Cardiac muscle cell (in vitro differentiated cells and primary cell): ENCODE results near the gene AKAP1. TPM values are rescaled to one million over a fixed set of nuclear protein-coding genes. Genes with fewer than 3 reads are reported as not detected.

ENCODE experiments used
- DNase-seq, 2 donors: peaks; one replicate each; pipeline versions ENCODE4 v3.0.0 to v3.0.0-alpha.2; 2010 to 2017; ENCODE audit warnings: low read depth in 1 of 2, low spot score in 1 of 2
- H3K27ac ChIP-seq: fragments of 200-600 bp; sonication (generic); 2 replicates; pipeline ENCODE4 v1.5.1; 2016
- H3K27me3 ChIP-seq: fragments of 200-600 bp; sonication (generic); 2 replicates; pipeline ENCODE4 v1.6.0; 2016; ENCODE audit warnings: control low read depth
- H3K36me3 ChIP-seq: fragments of 200-600 bp; sonication (generic); 2 replicates; pipeline ENCODE4 v1.5.1; 2016; ENCODE audit warnings: control low read depth
- H3K4me1 ChIP-seq: fragments of 200-600 bp; sonication (generic); 2 replicates; pipeline ENCODE4 v1.8.1; 2017; ENCODE audit warnings: low read depth, mild to moderate bottlenecking, mixed run types
- H3K4me3 ChIP-seq: fragments of 200-600 bp; sonication (generic); 2 replicates; pipeline ENCODE4 v1.5.1; 2016; ENCODE audit warnings: mild to moderate bottlenecking
- H3K9me3 ChIP-seq: fragments of 200-600 bp; sonication (generic); 2 replicates; pipeline ENCODE4 v1.5.1; 2017; ENCODE audit warnings: low read depth, mild to moderate bottlenecking, control low read depth
- polyA plus RNA-seq: library from polyadenylated mRNA; unstranded; fragments of >200 nt; fragmentation: Nextera tagmentation; extraction: Ambion mirVana; gene quantifications from 2 replicates; pipeline ENCODE4 v1.2.1, GENCODE V29; 2016
- total RNA-seq: library from RNA; depleted of rRNA; stranded (reverse); fragments of >200 nt; gene quantifications from 2 replicates; pipeline ENCODE4 v1.2.3, GENCODE V29; 2016
- TF ChIP-seq, protein P1 (sequence below): IDR thresholded peaks from 2 replicates; pipeline ENCODE4 v1.5.1; 2012; ENCODE audit warnings: low read depth, mild to moderate bottlenecking, low read length

Gene AKAP1
- total and polyA plus RNA-seq, 2 experiments from 2014 or later, result 35.3 to 81.4 TPM

DNA sequence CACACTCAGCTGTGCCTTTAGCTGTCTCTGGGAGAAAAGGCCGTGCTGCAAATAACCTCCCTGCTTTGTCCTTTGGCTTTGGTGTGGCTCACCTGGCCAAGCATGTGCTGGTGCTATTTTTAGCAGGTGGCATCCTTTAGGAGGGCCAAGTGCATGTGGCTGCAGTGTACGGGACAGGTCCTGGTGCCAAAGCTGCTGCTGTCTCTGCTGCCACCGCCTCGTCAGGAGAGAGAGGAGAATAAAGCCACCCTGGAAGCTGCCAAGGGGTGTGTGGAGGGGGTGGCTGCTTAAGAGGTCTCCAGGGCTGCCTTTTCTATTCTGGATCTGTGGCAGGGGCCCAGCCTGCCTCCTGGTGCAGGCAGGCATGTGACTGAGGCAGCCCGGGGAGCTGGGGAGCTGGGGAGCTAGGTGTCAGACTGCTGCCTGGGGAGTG is 6.2 kb downstream of the AKAP1 start:
- peak overlapping the region; percentile 61 for H3K27ac ChIP-seq
- H3K9me3 ChIP-seq, result no peaks in the 10 kb centered on the region
- H3K4me1 ChIP-seq, result peaks cover 40% of the 10 kb centered on the region
- no peaks in the 10 kb centered on the region for H3K36me3 ChIP-seq
- DNase-seq, result peak in 1 of 2 donors; percentile 25
- no peak overlapping the region for H3K4me3 ChIP-seq
- TF ChIP-seq, protein P1, sequence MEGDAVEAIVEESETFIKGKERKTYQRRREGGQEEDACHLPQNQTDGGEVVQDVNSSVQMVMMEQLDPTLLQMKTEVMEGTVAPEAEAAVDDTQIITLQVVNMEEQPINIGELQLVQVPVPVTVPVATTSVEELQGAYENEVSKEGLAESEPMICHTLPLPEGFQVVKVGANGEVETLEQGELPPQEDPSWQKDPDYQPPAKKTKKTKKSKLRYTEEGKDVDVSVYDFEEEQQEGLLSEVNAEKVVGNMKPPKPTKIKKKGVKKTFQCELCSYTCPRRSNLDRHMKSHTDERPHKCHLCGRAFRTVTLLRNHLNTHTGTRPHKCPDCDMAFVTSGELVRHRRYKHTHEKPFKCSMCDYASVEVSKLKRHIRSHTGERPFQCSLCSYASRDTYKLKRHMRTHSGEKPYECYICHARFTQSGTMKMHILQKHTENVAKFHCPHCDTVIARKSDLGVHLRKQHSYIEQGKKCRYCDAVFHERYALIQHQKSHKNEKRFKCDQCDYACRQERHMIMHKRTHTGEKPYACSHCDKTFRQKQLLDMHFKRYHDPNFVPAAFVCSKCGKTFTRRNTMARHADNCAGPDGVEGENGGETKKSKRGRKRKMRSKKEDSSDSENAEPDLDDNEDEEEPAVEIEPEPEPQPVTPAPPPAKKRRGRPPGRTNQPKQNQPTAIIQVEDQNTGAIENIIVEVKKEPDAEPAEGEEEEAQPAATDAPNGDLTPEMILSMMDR, result no peak
- H3K27me3 ChIP-seq, result no peaks in the 10 kb centered on the region

DNA sequence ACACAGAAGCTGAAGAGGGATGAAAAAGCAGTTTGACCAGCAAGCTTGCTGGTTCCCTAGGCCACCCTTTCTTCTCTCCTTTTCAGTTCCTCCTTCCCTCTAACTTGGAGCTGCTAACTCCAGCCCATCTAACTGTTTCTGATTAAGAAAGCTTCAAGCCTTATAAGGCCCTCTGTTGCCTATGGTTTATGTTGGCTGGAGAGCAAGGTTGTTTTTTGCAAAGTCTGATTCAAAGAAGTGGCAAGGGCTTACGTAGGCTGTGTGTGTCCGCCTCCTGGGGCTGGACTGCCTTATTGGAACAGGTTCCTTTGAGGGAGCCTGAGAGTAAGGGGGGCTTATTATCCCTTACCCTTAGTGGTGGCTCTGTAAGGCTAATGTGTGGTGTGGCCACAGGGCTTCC is 7.1 kb downstream of the AKAP1 start:
- Histone ChIP-seq H3K27me3 (no peaks in the 10 kb centered on the region), H3K9me3 (no peaks in the 10 kb centered on the region), H3K36me3 (no peaks in the 10 kb centered on the region), H3K4me1 (peaks cover 38% of the 10 kb centered on the region), H3K4me3 (no peak overlapping the region), H3K27ac (no peak overlapping the region)
- TF ChIP-seq, protein P1, result no peak
- DNase-seq, result peak in 1 of 2 donors; percentile 58

DNA sequence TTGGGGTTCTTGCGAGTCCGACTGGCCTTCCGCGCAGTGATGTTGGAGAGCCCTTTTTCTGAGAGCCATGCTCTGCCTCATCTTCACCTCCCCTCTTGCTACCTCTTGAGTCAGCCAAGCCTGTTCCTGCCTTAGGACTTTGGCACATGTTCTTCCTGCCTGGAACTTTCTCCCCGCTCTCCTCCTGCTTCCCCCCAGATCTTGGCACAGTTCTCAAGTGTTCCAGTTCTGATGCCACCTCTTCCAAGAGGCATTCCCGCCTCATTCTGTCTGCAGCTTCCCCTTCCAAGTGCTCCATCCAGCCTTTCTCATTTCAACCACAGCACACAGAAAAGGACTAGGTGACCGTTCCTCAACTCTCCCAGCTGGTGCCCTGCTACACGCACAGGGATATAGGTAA is 7.7 kb downstream of the AKAP1 start:
- Histone ChIP-seq H3K4me1 (peaks cover 41% of the 10 kb centered on the region), H3K27me3 (no peaks in the 10 kb centered on the region), H3K9me3 (no peaks in the 10 kb centered on the region), H3K36me3 (no peaks in the 10 kb centered on the region), H3K27ac (no peak overlapping the region), H3K4me3 (no peak overlapping the region)
- DNase-seq, result peak in 1 of 2 donors; percentile 16
- TF ChIP-seq, protein P1, result no peak

DNA sequence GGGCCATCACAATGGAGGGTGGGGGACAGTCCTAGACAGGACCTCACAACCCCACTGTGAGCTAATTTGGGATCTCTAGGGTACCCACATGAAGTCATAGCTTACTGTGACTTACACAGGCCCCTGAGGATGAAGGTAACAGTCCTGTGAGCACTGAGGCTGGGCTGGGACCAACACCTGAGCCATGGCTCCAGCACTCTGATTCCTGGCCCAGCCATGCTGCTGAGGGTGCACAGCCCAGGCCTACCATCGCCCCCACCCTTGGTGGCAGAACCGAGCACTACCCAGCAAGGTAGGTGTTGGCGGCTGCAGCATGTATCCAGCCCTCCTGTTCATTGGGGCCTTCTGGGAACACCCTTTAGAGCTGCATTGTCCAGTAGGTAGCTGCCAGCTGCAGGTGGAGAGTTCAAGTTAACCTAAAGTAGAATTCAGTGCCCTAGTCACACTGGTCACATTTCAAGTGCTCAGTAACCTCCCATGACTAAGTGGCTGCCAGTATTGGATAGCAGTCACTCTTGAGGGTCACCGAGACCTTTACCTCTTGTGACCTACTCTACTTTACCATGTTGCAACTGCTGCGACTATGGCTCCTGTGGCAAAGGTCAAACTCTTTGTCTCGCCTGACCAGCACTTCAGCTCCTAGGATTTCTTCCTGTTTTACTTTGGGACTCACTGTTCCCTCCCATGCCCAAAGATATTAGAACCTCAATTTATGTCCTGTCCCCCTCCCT is 11.6 kb downstream of the AKAP1 start:
- no peak for DNase-seq
- Histone ChIP-seq H3K27me3 (no peaks in the 10 kb centered on the region), H3K4me1 (peaks cover 35% of the 10 kb centered on the region), H3K27ac (peak overlapping the region; percentile 52), H3K4me3 (no peak overlapping the region), H3K9me3 (no peaks in the 10 kb centered on the region), H3K36me3 (no peaks in the 10 kb centered on the region)
- TF ChIP-seq, protein P1, result no peak

DNA sequence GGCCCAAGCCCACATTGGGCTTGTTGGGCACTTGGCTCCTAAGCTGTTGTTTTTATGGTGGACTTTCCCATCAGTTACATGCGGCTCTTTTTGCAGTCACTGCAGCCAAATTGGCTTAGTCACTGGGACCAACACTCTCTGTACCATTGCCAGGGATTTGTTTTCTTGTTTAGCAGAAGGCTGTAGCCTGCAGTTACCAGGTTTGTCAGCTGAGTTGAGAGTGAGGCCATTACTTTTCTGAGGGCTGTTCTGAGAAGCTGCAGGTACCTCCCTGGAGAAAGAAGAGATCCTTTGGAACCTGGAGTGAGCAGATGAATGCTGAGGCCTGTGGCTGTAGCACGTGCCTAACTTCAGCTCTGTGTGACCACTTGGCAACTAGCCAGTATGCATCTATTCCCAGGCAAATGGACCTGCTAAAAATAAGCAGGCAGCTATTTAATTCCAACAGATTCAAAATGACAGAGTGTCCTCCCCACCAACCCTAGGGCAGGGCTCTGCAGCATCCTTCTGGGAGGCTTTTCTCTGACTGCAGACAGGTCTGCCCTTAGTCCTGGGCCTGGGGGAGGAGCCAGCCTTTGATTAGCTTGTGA is 12.9 kb downstream of the AKAP1 start:
- H3K9me3 ChIP-seq, result no peaks in the 10 kb centered on the region
- H3K4me1 ChIP-seq, result peaks cover 25% of the 10 kb centered on the region
- no peaks in the 10 kb centered on the region for H3K36me3 ChIP-seq
- H3K4me3 ChIP-seq, result no peak overlapping the region
- DNase-seq, result peak; percentile 77
- peak overlapping the region; percentile 52 for H3K27ac ChIP-seq
- TF ChIP-seq, protein P1, result no peak
- H3K27me3 ChIP-seq, result no peaks in the 10 kb centered on the region
